Panc1 (cell line): ENCODE results near the gene NMUR1. TPM values are rescaled to one million over a fixed set of nuclear protein-coding genes. Genes with fewer than 3 reads are reported as not detected.

Source experiments
- ATAC-seq: fragments of 200-7000 bp; cut with Tn5 transposase; 2 replicates; pipeline ENCODE4 v1.9.1; 2020; ENCODE audit warnings: mild to moderate bottlenecking, moderate library complexity
- BruUV-seq: library from RNA; stranded (reverse); fragments of 400-500 nt; replicated peaks from 2 replicates; lab custom pipeline; 2021; lab: Mats Ljungman, UMichigan
- CTCF ChIA-PET: fragments of 300-600 bp; sonication (Branson Sonifier 250); formaldehyde crosslinking; loops from one replicate; lab custom pipeline; 2022; ENCODE audit warnings: antibody characterized with exemption; lab: Charles Lee
- POLR2A ChIA-PET: fragments of 300-600 bp; sonication (Branson Sonifier 250); formaldehyde crosslinking; loops from one replicate; lab custom pipeline; 2022; ENCODE audit warnings: antibody characterized with exemption; lab: Charles Lee
- DNase-seq: peaks from one replicate; pipeline ENCODE4 v3.0.0-alpha.2; 2010; ENCODE audit warnings: low read depth, low spot score
- H3K27ac ChIP-seq: 2 replicates; pipeline ENCODE4 v1.5.1; 2011; ENCODE audit warnings: mild to moderate bottlenecking, low read length, inconsistent platforms
- H3K27me3 ChIP-seq: fragments of 200-500 bp; sonication (Bioruptor generic); 2 replicates; pipeline ENCODE4 v1.6.0; 2014; ENCODE audit warnings: low read length, inconsistent platforms; ENCODE audit not compliant: control insufficient read depth, insufficient read depth
- H3K36me3 ChIP-seq: fragments of 200-500 bp; sonication (Bioruptor generic); 2 replicates; pipeline ENCODE4 v1.5.1; 2014; ENCODE audit warnings: inconsistent platforms, mild to moderate bottlenecking, low read length, moderate library complexity; ENCODE audit not compliant: control insufficient read depth, insufficient read depth
- H3K4me1 ChIP-seq: 2 replicates; pipeline ENCODE4 v1.5.1; 2011; ENCODE audit warnings: inconsistent platforms, mild to moderate bottlenecking, low read length, moderate library complexity; ENCODE audit not compliant: control insufficient read depth, insufficient read depth
- H3K4me3 ChIP-seq, 2 experiments: 2 replicates each; pipeline ENCODE4 v1.5.1; 2011 to 2012; ENCODE audit warnings: low read depth in 2 of 2, low read length in 2 of 2, mild to moderate bottlenecking in 2 of 2, inconsistent platforms in 1 of 2, moderate library complexity in 1 of 2
- H3K9me3 ChIP-seq: fragments of 200-500 bp; sonication (Bioruptor generic); 2 replicates; pipeline ENCODE4 v1.5.1; 2014; ENCODE audit warnings: low read depth, mild to moderate bottlenecking, inconsistent platforms, low read length, moderate library complexity; ENCODE audit not compliant: control insufficient read depth, insufficient read depth
- POLR2AphosphoS5 ChIP-seq: IDR thresholded peaks from 2 replicates; pipeline ENCODE4 v1.6.1; 2012; ENCODE audit warnings: mild to moderate bottlenecking, low read depth, low read length, moderate library complexity
- SIN3A ChIP-seq: IDR thresholded peaks from 2 replicates; pipeline ENCODE4 v1.6.1; 2012; ENCODE audit warnings: low read depth, mild to moderate bottlenecking, low read length, moderate library complexity, borderline replicate concordance; ENCODE audit not compliant: insufficient read depth
- TCF7L2 ChIP-seq: IDR thresholded peaks from 2 replicates; pipeline ENCODE4 v1.6.1; 2011; ENCODE audit warnings: mild to moderate bottlenecking, low read depth, low read length, inconsistent platforms
- in situ Hi-C: cut with HindIII; loops from 2 replicates; pipeline ENCODE4 v1.10.0; 2016; ENCODE audit warnings: low sequenced_read_pairs, low pct_unique_long_range_greater_than_20kb
- intact Hi-C: fragments of 100-400 bp; cut with micrococcal nuclease; formaldehyde crosslinking; loops from one replicate; pipeline ENCODE4 v1.10.0; 2022; ENCODE audit not compliant: unreplicated experiment
- total RNA-seq: library from RNA; stranded (reverse); gene quantifications from one replicate; pipeline ENCODE4 v1.2.1, GENCODE V29; 2021; ENCODE audit not compliant: unreplicated experiment
- TF ChIP-seq, protein P1 (sequence below): fragments of 450-650 bp; IDR thresholded peaks from 2 replicates; pipeline ENCODE4 v1.5.1; 2017; ENCODE audit warnings: mild to moderate bottlenecking
- TF ChIP-seq, protein P2 (sequence below), 2 experiments: IDR thresholded peaks; 2 replicates each; pipeline ENCODE4 v1.6.1; 2011 to 2012; ENCODE audit warnings: low read depth in 2 of 2, control low read depth in 1 of 2, low read length in 1 of 2, mild to moderate bottlenecking in 1 of 2, moderate library complexity in 1 of 2; ENCODE audit not compliant: insufficient read depth in 1 of 2

Gene NMUR1
- total RNA-seq, 1 experiment from 2014 or later: 0.28 TPM

GRCh38 chr2:231525248-231526163, 4.7 kb downstream of the NMUR1 start:
- ChIA-PET POLR2A (no interaction called here), CTCF (interaction anchor here (0.5 to 1.3 kb wide), 3 partner anchors 8 to 351 kb away, joined by 5 to 7 read pairs (median 6); no protein-coding TSS in a partner anchor)
- Histone ChIP-seq H3K36me3 (no peaks in the 10 kb centered on the region), H3K27me3 (no peaks in the 10 kb centered on the region), H3K27ac (no peak overlapping the region), H3K4me3 (no peak overlapping the region), H3K9me3 (no peaks in the 10 kb centered on the region), H3K4me1 (peaks cover 2% of the 10 kb centered on the region; the same call in 1 of the 2 replicates)
- ATAC-seq (no peak), DNase-seq (no peak)
- no TSS peak for BruUV-seq
- TF ChIP-seq TCF7L2: no peak
- no peak for TF ChIP-seq POLR2AphosphoS5
- TF ChIP-seq, protein P1, sequence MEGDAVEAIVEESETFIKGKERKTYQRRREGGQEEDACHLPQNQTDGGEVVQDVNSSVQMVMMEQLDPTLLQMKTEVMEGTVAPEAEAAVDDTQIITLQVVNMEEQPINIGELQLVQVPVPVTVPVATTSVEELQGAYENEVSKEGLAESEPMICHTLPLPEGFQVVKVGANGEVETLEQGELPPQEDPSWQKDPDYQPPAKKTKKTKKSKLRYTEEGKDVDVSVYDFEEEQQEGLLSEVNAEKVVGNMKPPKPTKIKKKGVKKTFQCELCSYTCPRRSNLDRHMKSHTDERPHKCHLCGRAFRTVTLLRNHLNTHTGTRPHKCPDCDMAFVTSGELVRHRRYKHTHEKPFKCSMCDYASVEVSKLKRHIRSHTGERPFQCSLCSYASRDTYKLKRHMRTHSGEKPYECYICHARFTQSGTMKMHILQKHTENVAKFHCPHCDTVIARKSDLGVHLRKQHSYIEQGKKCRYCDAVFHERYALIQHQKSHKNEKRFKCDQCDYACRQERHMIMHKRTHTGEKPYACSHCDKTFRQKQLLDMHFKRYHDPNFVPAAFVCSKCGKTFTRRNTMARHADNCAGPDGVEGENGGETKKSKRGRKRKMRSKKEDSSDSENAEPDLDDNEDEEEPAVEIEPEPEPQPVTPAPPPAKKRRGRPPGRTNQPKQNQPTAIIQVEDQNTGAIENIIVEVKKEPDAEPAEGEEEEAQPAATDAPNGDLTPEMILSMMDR: no peak
- TF ChIP-seq SIN3A: no peak
- TF ChIP-seq, protein P2, sequence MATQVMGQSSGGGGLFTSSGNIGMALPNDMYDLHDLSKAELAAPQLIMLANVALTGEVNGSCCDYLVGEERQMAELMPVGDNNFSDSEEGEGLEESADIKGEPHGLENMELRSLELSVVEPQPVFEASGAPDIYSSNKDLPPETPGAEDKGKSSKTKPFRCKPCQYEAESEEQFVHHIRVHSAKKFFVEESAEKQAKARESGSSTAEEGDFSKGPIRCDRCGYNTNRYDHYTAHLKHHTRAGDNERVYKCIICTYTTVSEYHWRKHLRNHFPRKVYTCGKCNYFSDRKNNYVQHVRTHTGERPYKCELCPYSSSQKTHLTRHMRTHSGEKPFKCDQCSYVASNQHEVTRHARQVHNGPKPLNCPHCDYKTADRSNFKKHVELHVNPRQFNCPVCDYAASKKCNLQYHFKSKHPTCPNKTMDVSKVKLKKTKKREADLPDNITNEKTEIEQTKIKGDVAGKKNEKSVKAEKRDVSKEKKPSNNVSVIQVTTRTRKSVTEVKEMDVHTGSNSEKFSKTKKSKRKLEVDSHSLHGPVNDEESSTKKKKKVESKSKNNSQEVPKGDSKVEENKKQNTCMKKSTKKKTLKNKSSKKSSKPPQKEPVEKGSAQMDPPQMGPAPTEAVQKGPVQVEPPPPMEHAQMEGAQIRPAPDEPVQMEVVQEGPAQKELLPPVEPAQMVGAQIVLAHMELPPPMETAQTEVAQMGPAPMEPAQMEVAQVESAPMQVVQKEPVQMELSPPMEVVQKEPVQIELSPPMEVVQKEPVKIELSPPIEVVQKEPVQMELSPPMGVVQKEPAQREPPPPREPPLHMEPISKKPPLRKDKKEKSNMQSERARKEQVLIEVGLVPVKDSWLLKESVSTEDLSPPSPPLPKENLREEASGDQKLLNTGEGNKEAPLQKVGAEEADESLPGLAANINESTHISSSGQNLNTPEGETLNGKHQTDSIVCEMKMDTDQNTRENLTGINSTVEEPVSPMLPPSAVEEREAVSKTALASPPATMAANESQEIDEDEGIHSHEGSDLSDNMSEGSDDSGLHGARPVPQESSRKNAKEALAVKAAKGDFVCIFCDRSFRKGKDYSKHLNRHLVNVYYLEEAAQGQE (IDR thresholded peaks at IDR 0.05; ENCODE audit: insufficient read depth in 1 of 2, low read depth in 2 of 2, low read length in 1 of 2): no peak
- intact Hi-C loops: no loop called here
- in situ Hi-C loops: no loop called here

DNA sequence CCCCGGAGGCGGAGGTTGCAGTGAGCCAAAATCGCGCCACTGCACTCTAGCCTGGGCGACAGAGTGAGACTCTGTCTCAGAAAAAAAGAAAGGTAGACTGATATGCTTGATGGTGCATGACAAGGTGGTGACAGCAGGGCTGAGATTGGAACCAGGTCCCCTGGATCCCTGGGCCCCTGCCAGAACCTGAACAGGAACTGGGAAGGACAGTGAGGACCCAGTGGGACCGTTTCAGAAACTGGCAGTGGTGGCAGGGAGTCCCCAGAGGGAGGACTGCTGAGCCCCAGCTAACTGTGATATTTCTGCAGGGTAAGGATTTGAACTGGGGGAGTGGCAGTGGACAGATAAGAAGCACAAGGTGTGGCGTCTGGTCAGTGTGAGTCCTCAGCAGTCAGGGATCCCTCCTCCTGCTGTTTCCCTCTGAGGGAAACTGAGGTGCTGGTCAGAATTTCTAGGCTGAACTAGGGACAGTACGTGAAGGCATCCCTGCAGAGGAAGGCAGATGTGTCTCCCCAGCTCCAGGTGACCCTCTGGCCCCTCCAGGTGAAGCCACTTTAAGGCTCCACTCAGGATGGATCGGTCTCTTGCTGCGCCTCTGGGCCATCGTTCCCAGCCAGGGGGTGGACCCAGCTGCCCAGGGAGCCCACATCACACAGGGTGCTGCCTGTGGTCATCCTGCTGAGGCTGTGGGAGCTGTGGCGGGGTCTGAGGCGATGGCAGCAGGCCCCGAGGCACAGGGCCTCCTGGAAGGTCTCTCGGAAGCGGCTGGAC, 5.6 kb downstream of the NMUR1 start:
- Histone ChIP-seq H3K27me3 (no peaks in the 10 kb centered on the region), H3K9me3 (no peaks in the 10 kb centered on the region), H3K4me3 (no peak overlapping the region), H3K27ac (no peak overlapping the region), H3K36me3 (no peaks in the 10 kb centered on the region), H3K4me1 (no peaks in the 10 kb centered on the region; the same call in 1 of the 2 replicates)
- in situ Hi-C loops (no loop called here), intact Hi-C loops (no loop called here)
- ChIA-PET CTCF (interaction anchor here (1.0 kb wide), 1 partner anchor 325 kb away, joined by 4 read pairs; no protein-coding TSS in a partner anchor), POLR2A (no interaction called here)
- no peak for ATAC-seq
- no TSS peak for BruUV-seq
- DNase-seq: no peak
- TF ChIP-seq TCF7L2 (no peak), POLR2AphosphoS5 (no peak), SIN3A (no peak)
- TF ChIP-seq, protein P1: no peak
- TF ChIP-seq, protein P2 (IDR thresholded peaks at IDR 0.05; ENCODE audit: insufficient read depth in 1 of 2, low read depth in 2 of 2, low read length in 1 of 2): no peak
